HG03457 (cell line): Measurements from ENCODE around the gene PTRH1.

Experiments
- ATAC-seq: cut with Tn5 transposase; IDR thresholded peaks from one replicate; pipeline ENCODE4 v1.9.1; 2021; ENCODE audit warnings: moderate number of reproducible peaks; ENCODE audit not compliant: unreplicated experiment

PTRH1 gene

DNA sequence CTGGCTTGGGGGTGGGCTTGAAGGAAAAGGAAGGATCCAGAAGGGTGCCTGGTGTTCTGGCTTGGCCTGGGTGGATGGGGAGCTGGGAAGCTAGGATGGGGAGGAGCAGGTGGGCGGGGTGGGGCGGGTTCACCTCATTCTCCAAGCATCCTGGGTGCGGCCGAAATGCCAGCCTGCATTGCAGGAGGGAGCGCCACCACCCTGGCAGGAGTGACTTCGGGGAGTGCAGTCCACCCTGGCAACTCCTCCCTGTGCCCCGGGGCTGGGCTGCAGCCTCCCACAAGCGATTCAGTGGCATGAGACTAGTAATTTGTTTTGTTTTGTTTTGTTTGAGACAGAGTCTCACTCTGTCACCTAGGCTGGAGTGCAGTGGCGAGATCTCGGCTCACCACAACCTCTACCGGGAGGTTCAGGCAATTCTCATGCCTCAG is 5.9 kb upstream of the PTRH1 start:
- no peak for ATAC-seq

DNA sequence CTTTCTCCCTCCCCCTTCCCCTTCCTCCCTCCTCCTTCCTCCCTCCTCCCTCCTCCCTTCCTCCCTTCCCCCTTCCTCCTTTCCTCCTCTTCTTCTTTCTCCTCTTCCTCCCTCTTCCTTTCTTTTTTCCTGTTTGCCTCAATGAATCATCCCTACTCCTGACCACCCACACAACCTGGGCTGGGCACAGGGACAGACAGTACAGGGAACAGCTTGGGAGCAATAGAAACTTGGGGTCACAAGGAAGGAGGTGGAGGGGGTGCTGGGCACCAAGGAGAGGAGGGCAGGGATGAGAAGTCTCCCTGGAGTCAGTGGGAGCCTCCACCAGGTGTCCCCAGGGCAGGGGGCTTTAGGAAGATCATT is 5.4 kb upstream of the PTRH1 start:
- ATAC-seq, result no peak

DNA sequence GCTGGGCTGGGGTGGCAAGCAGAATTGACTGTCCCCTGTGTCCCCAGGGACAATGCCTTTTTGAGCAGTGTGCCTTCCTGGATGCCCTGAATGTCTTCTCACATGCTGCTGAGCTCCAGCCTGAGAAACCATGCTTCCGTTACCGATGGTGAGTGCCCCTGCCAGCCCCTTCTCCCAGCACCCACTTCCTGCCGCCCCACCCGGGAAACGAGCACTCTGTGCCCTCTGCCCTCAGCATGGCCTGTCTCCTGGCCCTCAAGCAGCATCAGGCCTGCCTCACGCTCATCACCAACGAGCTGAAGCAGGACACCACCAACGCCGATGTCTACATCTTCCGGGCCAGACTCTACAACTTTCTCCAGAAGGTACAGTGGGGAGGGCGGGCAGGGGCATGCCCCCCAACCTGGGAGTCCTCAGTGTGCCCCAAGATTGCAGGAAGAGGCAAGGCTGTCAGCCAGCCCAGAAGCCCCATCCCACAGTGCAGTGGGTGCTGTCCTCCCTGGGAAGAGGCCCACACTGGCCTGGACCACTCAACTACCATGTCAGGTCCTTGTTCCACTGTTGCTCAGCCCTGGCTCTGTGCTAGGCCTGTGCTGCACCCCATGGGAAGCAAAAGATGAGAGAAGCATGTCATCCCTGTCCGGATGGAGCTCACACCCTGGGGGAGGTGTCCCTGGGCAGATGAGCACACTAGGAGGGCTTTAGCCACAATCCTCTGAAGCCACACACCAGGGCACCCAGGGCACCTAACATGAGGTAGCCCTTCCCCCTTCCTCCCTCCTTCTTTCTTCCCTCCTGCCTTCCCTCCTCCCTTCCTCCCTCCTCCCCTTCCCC is 4.8 kb upstream of the PTRH1 start:
- ATAC-seq, result no peak

DNA sequence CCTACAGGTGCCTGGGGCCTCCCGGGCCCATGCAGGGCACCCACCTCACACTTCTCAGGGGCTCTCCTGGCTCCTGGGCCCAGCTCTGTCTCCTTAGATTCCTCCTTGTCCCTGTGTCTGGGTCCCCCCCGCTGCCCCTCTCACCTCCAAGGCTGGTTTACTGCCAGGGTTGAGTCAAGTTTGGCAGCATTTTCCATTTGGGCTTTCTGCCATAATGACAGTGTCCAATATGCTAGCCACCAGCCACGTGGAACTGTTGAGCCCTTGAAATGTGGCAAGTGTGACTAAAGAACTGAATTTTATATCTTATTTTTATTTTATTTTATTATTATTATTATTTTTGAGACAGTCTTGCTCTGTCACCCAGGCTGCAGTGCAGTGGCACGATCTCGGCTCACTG is 2.3 kb upstream of the PTRH1 start:
- no peak for ATAC-seq

DNA sequence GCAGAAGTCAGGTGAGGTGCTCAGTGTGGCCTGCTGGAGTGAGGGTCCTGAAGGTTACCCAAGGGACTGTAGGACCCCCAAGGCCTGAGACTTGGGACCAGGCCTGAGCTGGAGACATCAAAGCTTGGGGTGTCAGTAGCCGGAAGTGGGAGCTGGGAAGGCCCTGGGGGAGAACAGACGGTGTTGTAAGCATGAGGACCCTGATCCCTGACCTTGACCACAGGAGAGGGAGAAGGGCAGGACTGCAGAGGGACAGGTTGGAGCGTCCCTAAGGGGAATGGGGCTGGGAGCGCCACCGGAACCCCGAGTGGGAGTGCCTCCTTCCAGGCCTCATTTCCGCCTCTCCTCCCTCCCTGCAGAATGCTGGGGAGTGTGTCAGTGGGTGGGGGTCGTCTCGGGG is 949 bp upstream of the PTRH1 start:
- ATAC-seq, result no peak

DNA sequence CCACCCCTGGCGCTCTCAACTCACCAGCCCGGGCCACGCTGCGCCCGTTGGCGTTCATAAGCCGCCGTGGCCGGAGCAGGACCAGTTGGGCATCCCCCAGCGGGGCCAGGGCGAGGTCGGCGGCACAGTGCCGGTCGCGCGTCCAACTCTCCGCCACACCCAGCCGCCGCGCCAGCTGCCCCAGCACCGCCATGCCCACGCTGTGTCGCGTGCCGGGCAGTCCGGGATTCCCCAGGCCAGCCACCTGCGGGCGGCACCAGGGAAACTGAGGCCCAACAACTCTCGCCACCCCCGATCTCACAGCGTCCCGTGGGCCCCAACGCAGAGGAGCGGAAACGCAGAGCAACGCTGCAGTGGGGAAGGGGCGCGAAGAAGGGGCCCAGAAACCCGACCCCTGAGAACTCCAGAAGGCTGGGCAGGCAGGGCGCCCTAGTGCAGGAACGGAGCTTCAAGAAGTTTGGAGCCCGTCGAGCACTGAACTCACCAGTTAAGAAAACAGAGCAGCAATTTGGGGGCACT is 453 bp downstream of the PTRH1 start:
- ATAC-seq, result no peak

DNA sequence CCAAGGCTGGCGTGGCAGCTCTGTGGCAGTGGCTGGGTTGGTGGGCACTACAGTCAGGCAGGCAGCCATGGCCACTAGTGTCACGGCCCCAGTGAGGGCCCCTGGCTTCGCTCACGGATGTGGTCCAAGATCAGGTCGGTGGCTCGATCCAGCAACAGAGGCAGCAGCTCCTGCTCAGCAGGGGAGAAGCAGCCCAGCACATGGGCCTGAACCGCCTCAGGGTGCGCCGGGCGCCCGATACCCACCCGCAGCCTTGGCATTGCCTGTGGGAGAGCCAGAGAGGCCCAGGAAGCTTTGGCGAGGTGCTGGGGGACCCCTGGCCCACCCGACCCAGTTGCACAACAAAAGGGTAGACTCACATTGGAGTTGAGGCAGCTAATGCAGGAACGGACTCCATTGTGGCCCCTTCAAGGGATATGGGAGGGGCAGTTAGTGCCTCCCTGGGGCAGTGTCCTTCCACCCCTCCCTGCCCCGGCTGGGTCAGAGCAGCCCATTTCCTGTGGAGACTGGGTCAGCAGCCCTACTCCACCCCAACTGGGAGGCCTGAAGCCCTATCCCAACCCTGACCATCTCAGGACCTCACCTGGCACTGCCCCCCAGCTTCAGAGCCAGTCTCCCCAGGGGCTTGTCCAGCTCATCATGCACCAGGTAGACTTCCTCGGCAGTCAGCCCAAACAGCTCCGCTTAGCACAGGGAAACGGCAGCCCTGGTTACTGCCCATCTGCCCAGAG is 1.3 kb downstream of the PTRH1 start:
- no peak for ATAC-seq

DNA sequence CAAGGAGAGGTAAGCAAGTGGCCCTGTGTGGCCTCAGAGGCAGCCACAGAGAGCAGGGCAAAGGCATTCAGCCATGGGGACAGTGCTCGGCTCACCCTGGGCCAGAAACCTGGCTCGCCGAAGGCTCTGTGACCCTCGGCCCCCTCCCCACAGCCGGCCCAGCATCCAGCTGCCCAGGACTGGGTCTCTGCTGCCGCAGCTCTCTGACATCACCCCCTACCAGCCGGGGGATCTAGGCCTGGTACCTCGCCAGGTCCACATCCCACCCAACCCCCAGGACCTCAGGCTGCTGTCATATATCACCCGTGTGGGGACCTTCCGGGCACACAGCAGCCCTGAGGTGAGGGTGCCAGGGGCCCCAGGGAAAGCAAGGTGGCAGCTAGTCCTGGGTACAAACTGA is 2.6 kb downstream of the PTRH1 start:
- no peak for ATAC-seq

DNA sequence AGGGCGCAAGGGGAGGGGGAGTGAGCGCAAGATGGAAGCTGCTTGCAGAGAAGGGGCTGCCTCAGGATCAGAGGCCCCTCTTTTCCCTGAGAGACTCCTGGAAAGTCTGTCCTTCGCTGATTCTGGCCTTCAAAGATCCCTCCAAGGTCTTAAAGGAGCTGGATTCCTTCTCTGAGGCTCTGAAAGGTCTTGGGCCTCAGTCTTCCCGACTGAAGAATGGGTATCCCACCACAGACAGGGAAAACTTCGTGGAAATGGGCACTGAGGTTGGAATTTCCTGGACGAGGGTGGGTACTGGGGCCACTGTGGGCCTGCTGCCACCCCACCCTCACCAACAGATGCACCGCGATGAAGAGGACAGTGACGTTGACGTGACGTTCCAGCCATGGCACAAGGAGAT is 3.1 kb downstream of the PTRH1 start:
- ATAC-seq, result no peak

DNA sequence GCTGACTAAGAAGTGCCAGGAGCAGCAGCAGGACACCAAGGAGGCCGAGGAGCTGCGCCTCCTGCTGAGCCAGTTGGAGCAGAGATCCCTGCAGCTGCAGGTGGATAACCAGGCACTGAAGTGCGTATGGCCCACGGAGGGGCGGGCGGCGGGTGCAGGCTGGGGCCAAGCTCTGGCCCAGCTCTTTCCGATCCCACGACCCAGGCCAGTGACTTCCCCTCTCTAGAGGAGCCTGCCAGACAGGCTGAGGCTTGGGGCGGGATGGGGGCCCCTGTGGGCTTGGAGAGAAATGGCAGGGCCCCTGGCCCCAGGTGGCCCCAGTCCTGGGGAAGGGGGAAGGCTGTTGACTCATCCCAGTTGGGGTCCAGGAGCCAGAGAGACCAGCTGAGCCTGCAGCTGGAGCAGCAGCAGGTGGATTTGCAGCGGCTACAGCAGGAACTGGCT is 3.6 kb downstream of the PTRH1 start:
- ATAC-seq, result no peak

DNA sequence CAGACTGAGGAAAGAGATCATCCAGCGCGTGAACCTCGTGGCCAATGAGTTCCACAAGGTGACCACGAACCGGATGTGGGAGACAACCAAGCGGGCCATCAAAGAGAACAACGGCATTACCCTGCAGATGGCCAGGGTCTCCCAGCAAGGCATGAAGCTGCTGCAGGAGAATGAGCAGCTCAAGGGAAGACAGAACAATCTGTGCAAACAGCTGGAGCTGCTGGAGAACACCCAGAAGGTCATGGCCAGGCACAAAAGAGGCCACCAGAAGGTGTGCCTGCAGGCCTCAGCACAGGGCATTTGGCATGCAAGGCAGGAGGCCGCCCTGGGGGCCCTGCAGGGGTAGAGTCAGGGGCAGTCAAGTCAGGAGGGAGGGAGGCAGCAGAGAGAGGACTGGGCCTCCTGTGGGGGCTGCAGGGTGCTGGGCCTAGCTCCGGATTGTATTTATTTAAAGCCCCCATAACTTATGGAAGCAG is 4.2 kb downstream of the PTRH1 start:
- ATAC-seq, result no peak

DNA sequence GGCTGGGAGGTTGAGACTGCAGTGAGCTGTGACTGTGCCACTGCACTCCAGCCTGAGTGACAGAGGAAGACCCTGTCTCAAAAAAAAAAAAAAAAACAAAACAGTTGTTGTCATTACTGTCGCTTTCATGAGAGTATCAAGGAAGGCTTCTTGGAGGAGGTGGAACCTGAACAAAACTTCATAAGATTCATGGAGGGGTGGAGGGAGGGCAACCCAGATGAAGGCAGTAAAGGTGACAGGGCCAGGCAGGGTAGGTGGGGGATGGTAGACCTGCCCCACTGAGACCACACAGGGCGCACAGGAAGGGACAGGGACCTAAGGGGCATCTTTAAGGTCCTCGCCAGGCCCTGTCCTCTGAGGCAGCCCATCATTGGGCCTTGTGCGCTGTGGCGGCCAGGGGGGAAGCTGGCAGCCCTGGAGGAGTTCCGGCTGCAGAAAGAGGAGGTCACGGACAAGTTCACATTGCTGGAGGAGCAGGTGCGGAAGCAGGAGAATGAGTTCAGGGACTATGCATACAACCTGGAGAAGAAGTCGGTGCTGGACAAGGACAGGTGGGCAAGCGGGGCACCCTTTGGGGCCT is 5.2 kb downstream of the PTRH1 start:
- ATAC-seq, result no peak

DNA sequence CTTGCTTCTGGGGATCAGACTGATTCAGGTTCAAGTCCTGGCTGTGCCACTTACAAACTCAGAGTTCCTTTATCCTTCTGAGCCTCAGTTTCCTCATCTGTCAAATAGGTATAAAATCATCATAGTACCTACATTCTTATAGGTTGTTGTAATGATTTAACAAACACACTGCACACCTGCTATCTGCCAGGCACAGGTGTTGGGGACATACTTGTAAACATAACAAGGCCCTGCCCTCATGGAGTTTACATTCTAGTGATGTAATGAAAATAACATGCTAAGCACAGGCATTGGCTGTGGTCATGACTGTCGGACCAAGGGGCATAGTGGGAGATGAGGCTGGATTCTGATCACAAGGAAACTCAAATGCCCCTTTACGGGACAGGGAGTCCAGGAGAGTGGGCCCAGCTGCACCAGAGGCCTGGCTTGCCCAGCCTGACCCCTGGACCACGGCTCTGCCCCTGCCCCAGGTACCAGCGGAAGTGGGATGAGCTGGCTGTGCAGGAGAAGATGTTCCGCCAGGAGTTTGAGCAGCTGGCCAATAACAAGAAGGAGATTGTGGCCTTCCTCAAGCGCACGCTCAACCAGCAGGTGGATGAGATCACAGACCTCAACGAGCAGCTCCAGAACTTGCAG is 6.4 kb downstream of the PTRH1 start:
- no peak for ATAC-seq

DNA sequence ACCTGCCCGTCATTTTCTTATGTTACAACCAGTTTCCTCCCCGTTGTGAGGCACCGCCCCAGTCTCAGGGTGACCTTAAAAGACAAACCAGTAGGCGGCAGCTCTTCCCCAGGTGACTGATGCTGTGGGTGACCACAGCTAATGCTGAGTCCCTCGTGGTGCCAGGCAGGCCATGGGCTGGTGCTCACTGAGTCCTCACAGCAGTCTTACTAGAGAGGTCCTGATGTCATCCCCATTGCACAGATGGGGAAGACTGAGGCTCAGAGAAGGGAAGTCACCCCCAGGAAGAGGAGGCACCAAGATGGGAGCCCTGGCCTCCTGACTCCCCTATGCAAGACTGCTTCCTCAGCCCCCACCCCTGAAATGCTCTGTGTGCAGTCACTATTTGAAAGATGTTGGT is 7.7 kb downstream of the PTRH1 start:
- ATAC-seq, result no peak

DNA sequence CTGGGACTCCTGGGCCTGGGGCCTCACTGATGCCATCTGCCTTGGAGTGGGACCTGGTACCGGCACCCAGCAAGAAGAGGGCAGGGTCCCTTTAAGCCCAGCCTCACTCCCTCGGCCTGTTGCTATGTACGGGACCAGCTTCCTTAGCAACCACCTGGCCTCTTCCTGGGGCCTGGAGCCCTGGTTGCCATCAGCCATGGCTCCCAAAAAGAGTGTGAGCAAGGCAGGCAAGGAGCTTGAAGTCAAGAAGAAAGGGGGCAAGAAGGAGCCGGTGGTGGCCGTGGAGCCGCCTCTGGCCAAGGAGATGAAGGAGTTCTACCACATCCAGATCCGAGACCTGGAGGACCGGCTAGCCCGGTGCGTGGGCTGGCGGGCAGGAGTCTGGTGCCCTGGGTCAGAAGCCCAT is 8.6 kb downstream of the PTRH1 start, which contains the start of gene CFAP157:
Gene CFAP157 (plus strand): TSS at position 153 of the 406 bp plus-strand sequence. CDS start 44 bp downstream, at position 197.
- no peak for ATAC-seq

DNA sequence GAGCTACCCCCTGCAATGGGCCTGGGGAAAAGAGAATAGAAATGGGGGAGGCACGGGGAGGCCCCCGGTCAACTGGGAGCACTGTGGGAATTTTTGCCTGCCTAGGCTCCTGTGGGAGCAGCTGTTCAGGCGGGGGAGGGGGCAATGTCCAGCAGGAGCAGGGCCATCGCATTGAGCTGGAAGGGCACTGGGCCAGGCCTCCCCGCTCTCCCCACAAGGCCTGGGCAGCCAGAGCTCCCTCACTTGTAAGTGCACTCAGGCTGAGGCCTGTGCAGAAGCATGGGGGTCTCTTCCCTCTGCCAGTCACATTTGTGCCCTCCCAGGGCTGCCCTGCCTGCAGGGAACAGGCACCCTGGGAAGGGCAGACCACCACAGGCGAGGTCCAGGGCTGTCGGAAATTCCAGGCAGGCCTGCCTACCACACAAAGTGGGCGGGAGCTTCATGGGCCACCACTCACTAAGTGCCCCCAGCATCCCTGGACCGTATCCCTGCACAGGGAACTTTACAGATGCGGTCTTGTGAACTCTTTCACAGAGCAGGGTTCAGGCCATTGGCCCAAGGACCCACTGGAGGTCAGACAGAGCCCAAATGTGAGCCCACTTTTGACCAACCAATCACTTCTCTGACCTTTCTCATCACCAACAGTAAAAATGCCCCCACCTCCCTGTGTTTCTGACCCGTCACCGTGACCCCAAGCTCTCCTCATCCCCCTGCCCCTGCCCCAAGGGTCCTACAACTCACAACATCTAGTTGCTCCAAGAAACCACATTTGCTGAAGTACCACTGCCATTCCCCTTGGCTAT is 9.7 kb downstream of the PTRH1 start:
- no peak for ATAC-seq

DNA sequence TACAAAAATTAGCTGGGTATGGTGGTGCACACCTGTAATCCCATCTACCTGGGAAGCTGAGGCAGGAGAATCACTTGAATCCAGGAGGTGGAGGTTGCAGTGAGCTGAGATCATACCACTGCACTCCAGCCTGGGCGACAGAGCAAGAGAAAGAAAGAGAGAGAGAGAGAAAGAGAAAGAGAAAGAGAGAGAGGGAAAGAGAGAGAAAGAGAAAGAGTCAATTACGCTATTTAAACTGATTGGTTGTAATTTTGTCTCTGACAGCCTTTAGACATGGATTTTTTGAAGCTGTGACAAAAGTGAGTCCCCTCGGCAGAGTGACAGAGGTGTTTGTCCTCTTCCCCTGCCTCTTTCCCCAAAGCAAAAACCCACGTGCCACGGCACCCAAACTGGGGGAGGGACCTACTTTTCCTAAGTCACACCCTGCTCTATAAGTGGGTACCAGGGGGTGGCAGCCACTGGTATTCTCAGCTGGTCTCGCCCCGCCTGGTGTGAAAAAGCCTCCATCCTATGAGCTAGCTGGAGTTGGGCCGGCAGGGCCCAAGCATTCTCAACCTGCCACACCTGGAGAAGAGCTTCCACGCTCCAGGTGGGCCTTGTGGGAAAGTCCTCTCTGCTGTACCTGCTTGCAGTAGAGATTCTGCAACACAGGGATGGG is 12.0 kb downstream of the PTRH1 start:
- no peak for ATAC-seq

DNA sequence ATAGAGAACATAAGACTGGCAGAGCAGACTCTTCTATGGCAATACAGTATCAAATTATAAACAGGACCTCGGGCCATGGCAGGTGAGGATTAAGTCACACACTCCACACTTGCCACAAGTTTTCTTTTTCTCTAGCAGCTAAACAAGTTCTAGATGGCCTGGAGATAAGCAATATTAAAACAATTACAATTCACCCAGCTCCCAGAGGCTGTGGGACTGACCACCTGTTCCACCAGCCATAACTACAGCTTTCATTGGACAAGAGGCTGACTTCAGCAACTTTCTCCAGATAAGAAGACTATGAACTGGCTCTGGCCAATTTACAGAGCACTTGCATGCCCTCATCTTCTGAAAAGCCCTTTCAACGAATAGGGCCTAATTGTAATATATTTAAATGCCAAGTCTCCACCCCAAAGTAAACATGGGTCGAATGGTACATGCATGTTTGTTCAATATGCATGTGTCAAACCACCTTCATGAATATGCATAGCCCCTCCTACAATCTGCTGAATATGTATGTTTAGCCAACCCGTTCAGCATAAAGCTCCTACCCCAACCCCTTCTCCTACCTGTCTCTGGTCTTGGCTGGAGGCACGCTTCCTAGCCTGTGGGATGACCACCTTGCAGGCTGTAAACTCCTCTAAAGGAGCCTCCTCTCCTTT is 14.7 kb downstream of the PTRH1 start:
- ATAC-seq, result no peak

DNA sequence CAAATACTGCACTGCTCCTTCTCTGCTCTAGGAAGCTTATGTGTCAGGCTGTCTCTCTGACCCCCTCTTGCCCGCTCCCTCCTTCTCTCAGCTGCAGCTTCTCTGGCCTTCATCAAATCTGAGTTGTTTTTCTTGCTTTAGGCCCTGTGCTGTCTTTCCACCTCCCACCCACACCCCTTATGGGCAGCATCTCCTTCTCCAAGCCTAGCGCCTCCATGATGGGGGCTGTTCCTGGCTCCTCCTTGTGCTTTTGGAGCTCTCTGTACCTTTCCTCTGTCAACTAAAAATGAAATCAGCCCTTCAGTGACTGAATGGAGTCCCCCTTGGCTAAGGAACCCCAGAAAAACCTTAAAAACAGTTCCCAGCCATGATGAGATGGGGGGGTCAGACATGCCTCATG is 15.3 kb downstream of the PTRH1 start:
- no peak for ATAC-seq
